Heart left ventricle (tissue), 16 donors: ENCODE data around the gene MON2. TPM values are rescaled to one million over a fixed set of nuclear protein-coding genes. Genes with fewer than 3 reads are reported as not detected.

Source experiments
- ATAC-seq, 4 donors: fragments of 200-7000 bp; cut with Tn5 transposase; one replicate each; pipeline ENCODE4 v1.9.1; 2020 to 2022; ENCODE audit warnings: moderate library complexity in 4 of 4, mild to moderate bottlenecking in 3 of 4, moderate number of reproducible peaks in 1 of 4
- DNase-seq, 5 donors: peaks; one replicate each; pipeline ENCODE4 v3.0.0-alpha.2; 2020
- H3K27ac ChIP-seq, 12 donors: fragments of 200-600 bp; sonication (generic) in 4 of 12; one replicate each; pipeline versions ENCODE4 v1.5.0 to v1.8.0; 2016 to 2022; ENCODE audit warnings: mild to moderate bottlenecking in 2 of 12
- H3K27me3 ChIP-seq, 9 donors: fragments of 200-600 bp; sonication (generic) in 2 of 9; one replicate each; pipeline versions ENCODE4 v1.5.1 to v1.8.0; 2016 to 2022; ENCODE audit warnings: mild to moderate bottlenecking in 3 of 9
- H3K36me3 ChIP-seq, 9 donors: fragments of 200-600 bp; sonication (generic) in 2 of 9; one replicate each; pipeline versions ENCODE4 v1.5.0 to v1.8.0; 2018 to 2022; ENCODE audit warnings: mild to moderate bottlenecking in 2 of 9
- H3K4me1 ChIP-seq, 12 donors: fragments of 200-600 bp; sonication (generic) in 4 of 12; one replicate each; pipeline versions ENCODE4 v1.5.0 to v1.8.0; 2016 to 2022; ENCODE audit warnings: mild to moderate bottlenecking in 3 of 12
- H3K4me3 ChIP-seq, 12 donors: fragments of 200-600 bp; sonication (generic) in 4 of 12; one replicate each; pipeline versions ENCODE4 v1.5.0 to v1.8.0; 2017 to 2022; ENCODE audit warnings: mild to moderate bottlenecking in 9 of 12, moderate library complexity in 4 of 12
- H3K9me3 ChIP-seq, 12 donors: fragments of 200-600 bp; sonication (generic) in 4 of 12; one replicate each; pipeline versions ENCODE4 v1.5.0 to v1.8.0; 2016 to 2022; ENCODE audit warnings: mild to moderate bottlenecking in 1 of 12
- POLR2A ChIP-seq, 2 donors: fragments of 450-650 bp; IDR thresholded peaks; one replicate each; pipeline ENCODE4 v1.6.1; 2017; ENCODE audit warnings: antibody characterized with exemption in 2 of 2, mild to moderate bottlenecking in 2 of 2, moderate library complexity in 2 of 2
- WGBS, 4 donors: extraction: QIAGEN DNeasy Blood & Tissue Kit in 2 of 4; methylation state at CpG; one replicate each; pipeline versions ENCODE4 v1.1.5 to v1.1.7; 2013 to 2018; 5-methylcytosine and 5-hydroxymethylcytosine counted together
- intact Hi-C, 10 donors: fragments of 100-400 bp; cut with DNase I; formaldehyde crosslinking; loops; one replicate each; pipeline versions ENCODE4 v1.11.1 to v1.14.2; 2022
- polyA plus RNA-seq, 2 donors: library from polyadenylated mRNA; stranded (reverse); fragments of 200-250 nt; gene quantifications; one replicate each; pipeline ENCODE4 v1.2.3, GENCODE V29; 2013
- total RNA-seq, 9 donors: library from RNA; depleted of rRNA in 2 of 9; stranded (reverse); fragments of >200 nt in 2 of 9; fragmentation: NEBNext Ultra II Directional in 3 of 9; extraction: Animal tissue kit (Norgen Biotek cat#: 25700) in 3 of 9; gene quantifications; one replicate each; pipeline versions ENCODE4 v1.1.0 to v1.2.4, GENCODE V29; 2016 to 2023
- TF ChIP-seq, protein P1 (sequence below), 12 donors: fragments of 200-600 bp; sonication (generic) in 4 of 12; IDR thresholded peaks; one replicate each; pipeline versions ENCODE4 v1.5.0 to v1.8.0; 2018 to 2022; ENCODE audit warnings: antibody characterized with exemption in 12 of 12, mild to moderate bottlenecking in 5 of 12
- donor health status: ischemic (EF 13 %, LVEDD 7.1; RV severe dilation, severe dysfunction).
- donor health status: healthy with polysubstance abuse.
- donor health status: DM: no; HTN: yes; CAD: no.
- donor health status: DM: no; HTN: no; CAD: no.
- donor health status: ischemic (EF 25% LVEDD 6.9; RV normal size, moderate dysfunction).
- donor health status: ischemic (EF 25% LVEDD 5.7; RV mildly dilated, moderate dysfunction).
- donor health status: healthy.
- donor health status: DM: yes; HTN: yes; CAD: no.
- donor health status: ischemic (EF 35%, LVEDD 5.7; RV mildly dilated, moderate dysfunction).
- donor health status: nonischemic (EF 11% LVEDD 7.7; RV severe dilation, severe dysfunction).
- donor health status: DM: yes; HTN: yes; CAD: no.
- donor health status: PGD.
- donor health status: ischemic (EF 29% LVEDD 5.4; RV normal size, mild dysfunction).
- donor health status: nonischemic (EF 23%, LVEDD 6.1; RV moderate dilation, normal function).

MON2 gene
- total and polyA plus RNA-seq, 11 donors, result 8.7 to 30.6 (median 17.0) TPM

DNA sequence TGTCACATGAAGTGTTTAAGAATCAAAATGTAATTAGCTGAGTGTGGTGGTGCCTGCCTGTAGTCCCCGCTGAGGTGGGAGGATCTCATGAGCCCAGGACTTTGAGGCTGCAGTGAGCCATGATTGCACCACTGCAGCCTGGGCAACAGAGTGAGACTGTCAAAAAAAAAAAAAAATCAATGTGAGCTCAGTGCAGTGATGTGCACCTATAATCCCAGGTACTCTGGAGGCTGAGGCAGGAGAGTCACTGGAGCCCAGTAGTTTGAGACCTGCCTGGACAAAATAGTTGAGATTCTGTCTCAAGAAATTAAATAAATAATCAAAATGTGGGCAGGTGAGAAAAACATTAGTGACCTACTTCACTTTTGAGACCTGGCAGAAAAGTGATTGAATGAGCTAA, 140.0 kb downstream of the MON2 start:
- Histone ChIP-seq H3K36me3 (no peaks in the 10 kb centered on the region), H3K27me3 (no peaks in the 10 kb centered on the region), H3K9me3 (no peaks in the 10 kb centered on the region), H3K27ac (no peak overlapping the region), H3K4me1 (peaks cover 2 to 36% (median 18%) of the 10 kb centered on the region in 12 donors), H3K4me3 (no peak overlapping the region)
- ATAC-seq (no peak), DNase-seq (no peak)
- 91 to 98% (median 94%) methylated on average over 1 of the region's 1 CpG for WGBS, 4 donors
- intact Hi-C loops, result no loop called here
- TF ChIP-seq, protein P1, sequence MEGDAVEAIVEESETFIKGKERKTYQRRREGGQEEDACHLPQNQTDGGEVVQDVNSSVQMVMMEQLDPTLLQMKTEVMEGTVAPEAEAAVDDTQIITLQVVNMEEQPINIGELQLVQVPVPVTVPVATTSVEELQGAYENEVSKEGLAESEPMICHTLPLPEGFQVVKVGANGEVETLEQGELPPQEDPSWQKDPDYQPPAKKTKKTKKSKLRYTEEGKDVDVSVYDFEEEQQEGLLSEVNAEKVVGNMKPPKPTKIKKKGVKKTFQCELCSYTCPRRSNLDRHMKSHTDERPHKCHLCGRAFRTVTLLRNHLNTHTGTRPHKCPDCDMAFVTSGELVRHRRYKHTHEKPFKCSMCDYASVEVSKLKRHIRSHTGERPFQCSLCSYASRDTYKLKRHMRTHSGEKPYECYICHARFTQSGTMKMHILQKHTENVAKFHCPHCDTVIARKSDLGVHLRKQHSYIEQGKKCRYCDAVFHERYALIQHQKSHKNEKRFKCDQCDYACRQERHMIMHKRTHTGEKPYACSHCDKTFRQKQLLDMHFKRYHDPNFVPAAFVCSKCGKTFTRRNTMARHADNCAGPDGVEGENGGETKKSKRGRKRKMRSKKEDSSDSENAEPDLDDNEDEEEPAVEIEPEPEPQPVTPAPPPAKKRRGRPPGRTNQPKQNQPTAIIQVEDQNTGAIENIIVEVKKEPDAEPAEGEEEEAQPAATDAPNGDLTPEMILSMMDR (IDR thresholded peaks at IDR 0.05), result no peak
- no peak for TF ChIP-seq POLR2A (IDR thresholded peaks at IDR 0.05)

GRCh38 chr12:62613081-62613480, 146.5 kb downstream of the MON2 start:
- no peak for TF ChIP-seq POLR2A (IDR thresholded peaks at IDR 0.05)
- TF ChIP-seq, protein P1 (IDR thresholded peaks at IDR 0.05), result no peak
- no peaks in the 10 kb centered on the region for H3K27me3 ChIP-seq
- DNase-seq (no peak), ATAC-seq (no peak)
- H3K27ac ChIP-seq, result no peak overlapping the region
- intact Hi-C loops, result no loop called here
- H3K9me3 ChIP-seq, result no peaks in the 10 kb centered on the region
- peaks cover 0 to 17% (median 0%) of the 10 kb centered on the region in 9 donors for H3K36me3 ChIP-seq
- no peak overlapping the region for H3K4me3 ChIP-seq
- peaks cover 0 to 4% (median 0%) of the 10 kb centered on the region in 12 donors for H3K4me1 ChIP-seq
- WGBS, 4 donors, result 79 to 98% (median 95%) methylated on average over 1 of the region's 1 CpG

GRCh38 chr12:62618319-62618718, 151.7 kb downstream of the MON2 start:
- Histone ChIP-seq H3K27me3 (no peaks in the 10 kb centered on the region), H3K4me1 (peaks cover 0 to 4% (median 0%) of the 10 kb centered on the region in 12 donors), H3K4me3 (no peak overlapping the region), H3K9me3 (no peaks in the 10 kb centered on the region), H3K27ac (no peak overlapping the region), H3K36me3 (peaks cover 0 to 10% (median 0%) of the 10 kb centered on the region in 9 donors)
- ATAC-seq (no peak), DNase-seq (no peak)
- intact Hi-C loops, result no loop called here
- no peak for TF ChIP-seq POLR2A (IDR thresholded peaks at IDR 0.05)
- TF ChIP-seq, protein P1 (IDR thresholded peaks at IDR 0.05), result no peak

- Histone ChIP-seq H3K4me1 (peaks cover 0 to 4% (median 0%) of the 10 kb centered on the region in 12 donors), H3K27me3 (no peaks in the 10 kb centered on the region)
- ATAC-seq, result no peak
Measured at GRCh38 chr12:62618930-62619329, 152.3 kb downstream of the MON2 start.

More at GRCh38 chr12:62618930-62619329, 152.3 kb downstream of the MON2 start:
- Histone ChIP-seq H3K27ac (no peak overlapping the region), H3K4me3 (no peak overlapping the region), H3K9me3 (no peaks in the 10 kb centered on the region), H3K36me3 (peaks cover 0 to 10% (median 0%) of the 10 kb centered on the region in 9 donors)
- DNase-seq, result no peak
- TF ChIP-seq, protein P1 (IDR thresholded peaks at IDR 0.05), result no peak
- TF ChIP-seq POLR2A (IDR thresholded peaks at IDR 0.05), result no peak
- intact Hi-C loops, result no loop called here
- WGBS, 4 donors, result 92 to 98% (median 94%) methylated on average over 2 of the region's 2 CpGs
